ENCODE measurements around the gene THSD4. TPM values are rescaled to one million over a fixed set of nuclear protein-coding genes. Genes with fewer than 3 reads are reported as not detected.

The THSD4 gene
- total and polyA plus RNA-seq, 2 of the 4 experiments (the other 2 are of a cell fraction): 25.5 to 31.1 TPM

GRCh38 chr15:71747128-71748083, 632.1 kb downstream of the THSD4 start (continued):
- TF ChIP-seq CTCF (conservative IDR thresholded peaks at IDR 0.05; ENCODE audit: low read depth, low read length) (no peak), SMC3 (IDR thresholded peaks at IDR 0.05; ENCODE audit: low read depth, low read length) (no peak), NFE2L2 (IDR thresholded peaks at IDR 0.05; ENCODE audit: low read depth, low read length) (no peak)

Measured in IMR-90 (cell line).